IMR-90 (cell line): ENCODE measurements around the gene IL16.

ENCODE experiments used
- CEBPB ChIP-seq: IDR thresholded peaks from 2 replicates; pipeline ENCODE4 v1.6.1; 2012; ENCODE audit warnings: low read depth, low read length, improper control_type of control experiment
- CHD1 ChIP-seq: IDR thresholded peaks from 2 replicates; pipeline ENCODE4 v1.6.1; 2012; ENCODE audit warnings: low read depth, low read length, improper control_type of control experiment
- CTCF ChIP-seq: conservative IDR thresholded peaks from 2 replicates; pipeline ENCODE4 v1.5.1; 2012; ENCODE audit warnings: mild to moderate bottlenecking, low read depth, low read length, improper control_type of control experiment
- FOS ChIP-seq: fragments of 150-350 bp; IDR thresholded peaks from 2 replicates; pipeline ENCODE4 v1.6.1; 2016; ENCODE audit warnings: low read depth, low read length
- MAFK ChIP-seq: IDR thresholded peaks from 2 replicates; pipeline ENCODE4 v1.6.1; 2012; ENCODE audit warnings: low read depth, low read length, improper control_type of control experiment
- MXI1 ChIP-seq: IDR thresholded peaks from 2 replicates; pipeline ENCODE4 v1.6.1; 2012; ENCODE audit warnings: low read depth, mild to moderate bottlenecking, low read length, moderate library complexity, borderline replicate concordance
- NFE2L2 ChIP-seq: fragments of 150-350 bp; IDR thresholded peaks from 2 replicates; pipeline ENCODE4 v1.6.1; 2016; ENCODE audit warnings: low read depth, mild to moderate bottlenecking, low read length
- POLR2A ChIP-seq: IDR thresholded peaks from 2 replicates; pipeline ENCODE4 v1.6.1; 2012; ENCODE audit warnings: mild to moderate bottlenecking, low read depth, low read length
- RAD21 ChIP-seq: IDR thresholded peaks from 2 replicates; pipeline ENCODE4 v1.6.1; 2012; ENCODE audit warnings: low read length, improper control_type of control experiment
- RCOR1 ChIP-seq: IDR thresholded peaks from 2 replicates; pipeline ENCODE4 v1.6.1; 2012; ENCODE audit warnings: mild to moderate bottlenecking, low read length, improper control_type of control experiment; ENCODE audit not compliant: insufficient replicate concordance
- RFX5 ChIP-seq: IDR thresholded peaks from 2 replicates; pipeline ENCODE4 v1.8.0; 2012; ENCODE audit warnings: low read depth, mild to moderate bottlenecking, low read length, moderate library complexity
- SMC3 ChIP-seq: fragments of 150-350 bp; IDR thresholded peaks from 2 replicates; pipeline ENCODE4 v1.6.1; 2016; ENCODE audit warnings: low read depth, mild to moderate bottlenecking, antibody characterized with exemption, low read length, moderate library complexity
- USF2 ChIP-seq: fragments of 150-350 bp; IDR thresholded peaks from 2 replicates; pipeline ENCODE4 v1.6.1; 2017; ENCODE audit warnings: mild to moderate bottlenecking, antibody characterized with exemption, low read length, low read depth

- TF ChIP-seq CTCF (no peak), RAD21 (no peak), CHD1 (no peak), POLR2A (no peak), SMC3 (no peak), RFX5 (no peak), MXI1 (no peak), CEBPB (no peak), FOS (no peak), MAFK (no peak), RCOR1 (no peak), NFE2L2 (no peak), USF2 (no peak)
Measured at GRCh38 chr15:81160312-81161159, 36.1 kb upstream of the IL16 start.
